ENCODE results near the gene SORCS2.

DNA sequence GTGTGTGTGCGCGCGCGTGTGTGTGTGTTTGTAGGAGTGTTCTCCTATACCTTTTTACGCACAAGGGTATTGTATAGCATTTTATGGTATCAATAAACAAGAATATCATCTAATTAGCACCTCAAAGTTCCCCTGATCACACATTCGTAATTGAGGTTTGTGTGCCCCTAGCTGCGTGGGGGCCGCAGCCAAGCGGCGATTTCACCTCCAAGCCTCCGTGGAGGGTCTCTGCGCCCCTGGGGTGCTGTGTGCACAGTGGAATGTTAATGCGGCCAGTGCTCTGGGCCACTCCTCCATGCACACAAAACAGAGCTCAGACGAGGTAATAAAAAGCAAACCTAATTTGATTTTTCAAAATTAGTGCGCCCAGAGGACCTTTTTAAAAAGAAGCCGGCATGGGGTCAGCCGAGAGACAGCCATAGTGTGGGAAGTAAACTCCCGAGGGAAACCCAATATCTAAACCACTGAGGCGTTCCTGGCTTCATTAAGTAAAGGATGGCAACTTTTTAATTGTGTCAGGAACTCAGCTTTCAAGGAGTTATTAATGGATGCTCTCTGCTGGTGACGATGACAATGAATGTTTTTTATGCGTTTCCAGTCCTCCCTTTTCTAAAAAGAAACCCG, 110.6 kb downstream of the SORCS2 start:
- no peak for TF ChIP-seq POLR2A (IDR thresholded peaks at IDR 0.05)
- TF ChIP-seq, protein P1, sequence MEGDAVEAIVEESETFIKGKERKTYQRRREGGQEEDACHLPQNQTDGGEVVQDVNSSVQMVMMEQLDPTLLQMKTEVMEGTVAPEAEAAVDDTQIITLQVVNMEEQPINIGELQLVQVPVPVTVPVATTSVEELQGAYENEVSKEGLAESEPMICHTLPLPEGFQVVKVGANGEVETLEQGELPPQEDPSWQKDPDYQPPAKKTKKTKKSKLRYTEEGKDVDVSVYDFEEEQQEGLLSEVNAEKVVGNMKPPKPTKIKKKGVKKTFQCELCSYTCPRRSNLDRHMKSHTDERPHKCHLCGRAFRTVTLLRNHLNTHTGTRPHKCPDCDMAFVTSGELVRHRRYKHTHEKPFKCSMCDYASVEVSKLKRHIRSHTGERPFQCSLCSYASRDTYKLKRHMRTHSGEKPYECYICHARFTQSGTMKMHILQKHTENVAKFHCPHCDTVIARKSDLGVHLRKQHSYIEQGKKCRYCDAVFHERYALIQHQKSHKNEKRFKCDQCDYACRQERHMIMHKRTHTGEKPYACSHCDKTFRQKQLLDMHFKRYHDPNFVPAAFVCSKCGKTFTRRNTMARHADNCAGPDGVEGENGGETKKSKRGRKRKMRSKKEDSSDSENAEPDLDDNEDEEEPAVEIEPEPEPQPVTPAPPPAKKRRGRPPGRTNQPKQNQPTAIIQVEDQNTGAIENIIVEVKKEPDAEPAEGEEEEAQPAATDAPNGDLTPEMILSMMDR (IDR thresholded peaks at IDR 0.05 in 4 of 5, conservative IDR thresholded peaks at IDR 0.05 in 1 of 5), result no peak

Data from gastrocnemius medialis (tissue), 4 donors.